Neural progenitor cell (in vitro differentiated cells): ENCODE results near the gene EGLN1. TPM values are rescaled to one million over a fixed set of nuclear protein-coding genes. Genes with fewer than 3 reads are reported as not detected.

Source experiments
- DNase-seq: peaks from one replicate; pipeline ENCODE4 v3.0.0-alpha.2; 2016; ENCODE audit warnings: low spot score
- H2AFZ ChIP-seq: fragments of 200-600 bp; sonication (generic); replicated peaks from 2 replicates; pipeline ENCODE4 v1.6.1; 2016; ENCODE audit warnings: antibody characterized with exemption
- H3F3A ChIP-seq: fragments of 200-600 bp; sonication (generic); 2 replicates; pipeline ENCODE4 v1.6.1; 2016; ENCODE audit warnings: antibody characterized with exemption, low read depth
- H3K27ac ChIP-seq: fragments of 200-600 bp; sonication (generic); 2 replicates; pipeline ENCODE4 v1.5.1; 2016; ENCODE audit warnings: mild to moderate bottlenecking
- H3K27me3 ChIP-seq: fragments of 200-600 bp; sonication (generic); 2 replicates; pipeline ENCODE4 v1.6.1; 2016; ENCODE audit warnings: mild to moderate bottlenecking, moderate library complexity
- H3K36me3 ChIP-seq: fragments of 200-600 bp; sonication (generic); 2 replicates; pipeline ENCODE4 v1.5.1; 2016
- H3K4me1 ChIP-seq: fragments of 200-600 bp; sonication (generic); 2 replicates; pipeline ENCODE4 v1.6.1; 2016; ENCODE audit warnings: mixed run types
- H3K4me2 ChIP-seq: fragments of 200-600 bp; sonication (generic); 2 replicates; pipeline ENCODE4 v1.6.1; 2016
- H3K4me3 ChIP-seq: fragments of 200-600 bp; sonication (generic); 2 replicates; pipeline ENCODE4 v1.5.1; 2016
- H3K79me2 ChIP-seq: fragments of 200-600 bp; sonication (generic); 2 replicates; pipeline ENCODE4 v1.6.1; 2016; ENCODE audit warnings: low read depth
- H3K9ac ChIP-seq: fragments of 200-600 bp; sonication (generic); 2 replicates; pipeline ENCODE4 v1.6.1; 2016
- H3K9me3 ChIP-seq: fragments of 200-600 bp; sonication (generic); 2 replicates; pipeline ENCODE4 v1.5.1; 2016; ENCODE audit warnings: low read depth
- H4K20me1 ChIP-seq: fragments of 200-600 bp; sonication (generic); 2 replicates; pipeline ENCODE4 v1.6.1; 2016; ENCODE audit warnings: low read depth
- H3K27ac Mint-ChIP-seq: 3 replicates; pipeline ENCODE4 v1.8.0; 2021; ENCODE audit warnings: mixed read lengths
- H3K27me3 Mint-ChIP-seq: 2 replicates; pipeline ENCODE4 v1.8.0; 2022; ENCODE audit warnings: low read depth, mild to moderate bottlenecking, inconsistent platforms, moderate library complexity, mixed read lengths; ENCODE audit not compliant: insufficient read depth
- H3K36me3 Mint-ChIP-seq: 3 replicates; pipeline ENCODE4 v1.8.0; 2021; ENCODE audit warnings: mixed read lengths
- H3K4me1 Mint-ChIP-seq: 3 replicates; pipeline ENCODE4 v1.8.0; 2021; ENCODE audit warnings: mixed read lengths
- H3K4me3 Mint-ChIP-seq: 3 replicates; pipeline ENCODE4 v1.8.0; 2021; ENCODE audit warnings: mild to moderate bottlenecking, moderate library complexity, mixed read lengths
- H3K9me3 Mint-ChIP-seq: 3 replicates; pipeline ENCODE4 v1.8.0; 2020; ENCODE audit warnings: mixed read lengths
- EZH2 ChIP-seq: fragments of 200-600 bp; sonication (generic); IDR thresholded peaks from 2 replicates; pipeline ENCODE4 v1.6.1; 2017; ENCODE audit warnings: antibody characterized with exemption, mild to moderate bottlenecking, moderate library complexity
- EZH2phosphoT487 ChIP-seq: fragments of 200-600 bp; sonication (generic); IDR thresholded peaks from 2 replicates; pipeline ENCODE4 v1.6.1; 2017; ENCODE audit warnings: antibody characterized with exemption
- total RNA-seq: library from RNA; depleted of rRNA; stranded (reverse); fragments of >200 nt; gene quantifications from 2 replicates; pipeline ENCODE4 v1.2.3, GENCODE V29; 2015; ENCODE audit warnings: low replicate concordance
- TF ChIP-seq, protein P1 (sequence below): fragments of 200-600 bp; sonication (generic); IDR thresholded peaks from 2 replicates; pipeline ENCODE4 v1.5.1; 2017; ENCODE audit warnings: antibody characterized with exemption, mild to moderate bottlenecking

Gene EGLN1
- total RNA-seq, 1 donor from 2014 or later: 30.3 TPM

DNA sequence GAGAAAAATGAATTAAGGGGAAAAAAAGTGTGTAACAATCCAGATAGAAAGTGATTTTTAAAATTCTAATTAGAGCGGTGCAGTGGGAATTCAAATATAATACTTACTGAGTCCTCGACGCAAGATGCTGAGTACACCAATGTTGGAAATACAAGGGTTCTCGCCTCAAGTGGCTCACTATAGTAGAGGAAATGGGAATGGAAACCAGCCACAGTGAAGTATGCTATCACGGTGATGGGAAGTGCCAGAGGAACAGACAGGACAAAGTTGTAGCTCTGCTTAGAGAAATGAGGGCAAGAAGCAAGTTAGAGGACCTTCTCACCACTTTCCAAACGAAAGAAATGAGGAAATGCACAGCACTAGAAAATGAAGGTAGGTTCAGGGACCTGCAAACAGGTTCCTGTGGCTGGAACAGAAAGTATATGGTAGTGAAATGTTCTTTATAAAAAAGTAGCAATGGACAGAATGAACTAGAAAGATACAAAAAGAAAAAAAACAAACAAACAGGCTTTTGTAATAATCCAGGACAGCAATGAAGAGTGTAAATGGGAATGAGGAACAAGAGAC lies 13.5 kb downstream of the EGLN1 start:
- Histone ChIP-seq H3K27ac (no peak overlapping the region), H3K4me3 (no peak overlapping the region), H3K27me3 (no peaks in the 10 kb centered on the region), H3K36me3 (no peaks in the 10 kb centered on the region), H2AFZ (no peak overlapping the region), H3K79me2 (peaks cover 4% of the 10 kb centered on the region), H3K4me1 (peaks cover 4% of the 10 kb centered on the region), H3F3A (no peaks in the 10 kb centered on the region), H3K9me3 (no peaks in the 10 kb centered on the region), H3K9ac (no peak overlapping the region), H3K4me2 (peak overlapping the region; percentile 33), H4K20me1 (peaks cover 68% of the 10 kb centered on the region)
- no peak overlapping the region for H3K4me3 Mint-ChIP-seq
- TF ChIP-seq EZH2phosphoT487 (no peak), EZH2 (no peak)
- TF ChIP-seq, protein P1, sequence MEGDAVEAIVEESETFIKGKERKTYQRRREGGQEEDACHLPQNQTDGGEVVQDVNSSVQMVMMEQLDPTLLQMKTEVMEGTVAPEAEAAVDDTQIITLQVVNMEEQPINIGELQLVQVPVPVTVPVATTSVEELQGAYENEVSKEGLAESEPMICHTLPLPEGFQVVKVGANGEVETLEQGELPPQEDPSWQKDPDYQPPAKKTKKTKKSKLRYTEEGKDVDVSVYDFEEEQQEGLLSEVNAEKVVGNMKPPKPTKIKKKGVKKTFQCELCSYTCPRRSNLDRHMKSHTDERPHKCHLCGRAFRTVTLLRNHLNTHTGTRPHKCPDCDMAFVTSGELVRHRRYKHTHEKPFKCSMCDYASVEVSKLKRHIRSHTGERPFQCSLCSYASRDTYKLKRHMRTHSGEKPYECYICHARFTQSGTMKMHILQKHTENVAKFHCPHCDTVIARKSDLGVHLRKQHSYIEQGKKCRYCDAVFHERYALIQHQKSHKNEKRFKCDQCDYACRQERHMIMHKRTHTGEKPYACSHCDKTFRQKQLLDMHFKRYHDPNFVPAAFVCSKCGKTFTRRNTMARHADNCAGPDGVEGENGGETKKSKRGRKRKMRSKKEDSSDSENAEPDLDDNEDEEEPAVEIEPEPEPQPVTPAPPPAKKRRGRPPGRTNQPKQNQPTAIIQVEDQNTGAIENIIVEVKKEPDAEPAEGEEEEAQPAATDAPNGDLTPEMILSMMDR: no peak
- no peak for DNase-seq
- H3K27ac Mint-ChIP-seq: no peak overlapping the region
- no peaks in the 10 kb centered on the region for H3K9me3 Mint-ChIP-seq
- H3K4me1 Mint-ChIP-seq: peaks cover 2% of the 10 kb centered on the region
- peaks cover 9% of the 10 kb centered on the region for H3K36me3 Mint-ChIP-seq
- no peaks in the 10 kb centered on the region for H3K27me3 Mint-ChIP-seq

DNA sequence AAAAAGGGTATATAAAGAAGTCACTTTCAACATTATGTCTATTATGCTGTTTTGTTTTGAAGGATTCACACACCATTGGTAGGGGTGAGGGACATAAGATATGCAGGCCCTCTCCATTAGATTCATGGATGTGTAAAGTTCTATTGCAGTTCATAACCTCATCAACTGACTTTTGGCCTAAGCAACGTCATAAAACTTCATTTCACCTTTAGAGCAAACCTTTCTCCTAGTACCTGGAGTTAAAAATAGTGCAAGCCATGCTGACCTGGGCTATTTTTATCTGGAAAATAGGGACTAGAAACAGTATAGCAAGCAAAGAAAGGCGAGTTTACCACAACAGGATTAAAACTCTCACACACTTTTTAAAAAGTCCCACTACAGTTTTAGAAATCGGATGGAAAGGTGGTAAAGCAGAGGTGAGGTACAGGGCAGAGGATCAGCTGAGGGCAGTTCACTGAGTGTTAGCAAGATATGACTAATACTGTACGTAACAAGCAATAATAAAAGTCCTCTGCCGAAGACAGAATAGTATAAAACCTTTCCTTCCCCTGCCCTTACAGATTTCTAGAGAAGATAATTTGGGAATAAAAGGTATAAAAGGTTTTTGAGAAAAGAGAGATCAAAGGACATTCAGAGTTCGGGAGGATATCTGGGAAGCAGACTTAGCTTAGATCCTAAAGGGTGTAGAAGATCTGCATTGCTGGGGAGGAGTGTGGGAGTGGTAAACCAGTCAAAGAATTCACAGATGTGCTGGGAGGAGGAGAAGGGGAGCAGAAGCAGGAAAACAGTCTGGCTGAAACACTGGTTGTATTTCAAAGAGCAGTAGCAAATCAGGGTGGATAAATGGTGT lies 14.3 kb downstream of the EGLN1 start:
- no peak overlapping the region for H2AFZ ChIP-seq
- H3K27ac ChIP-seq: no peak overlapping the region
- peaks cover 59% of the 10 kb centered on the region for H4K20me1 ChIP-seq
- no peaks in the 10 kb centered on the region for H3F3A ChIP-seq
- Mint-ChIP-seq H3K9me3 (no peaks in the 10 kb centered on the region), H3K4me3 (no peak overlapping the region), H3K36me3 (peaks cover 4% of the 10 kb centered on the region), H3K4me1 (peaks cover under 1% of the 10 kb centered on the region), H3K27ac (no peak overlapping the region), H3K27me3 (no peaks in the 10 kb centered on the region)
- no peak overlapping the region for H3K9ac ChIP-seq
- TF ChIP-seq EZH2 (no peak), EZH2phosphoT487 (no peak)
- TF ChIP-seq, protein P1: no peak
- H3K4me1 ChIP-seq: peaks cover 4% of the 10 kb centered on the region
- no peak overlapping the region for H3K4me3 ChIP-seq
- H3K27me3 ChIP-seq: no peaks in the 10 kb centered on the region
- H3K36me3 ChIP-seq: no peaks in the 10 kb centered on the region
- H3K4me2 ChIP-seq: peak overlapping the region; percentile 33
- no peak for DNase-seq
- H3K9me3 ChIP-seq: no peaks in the 10 kb centered on the region
- H3K79me2 ChIP-seq: peaks cover 4% of the 10 kb centered on the region

DNA sequence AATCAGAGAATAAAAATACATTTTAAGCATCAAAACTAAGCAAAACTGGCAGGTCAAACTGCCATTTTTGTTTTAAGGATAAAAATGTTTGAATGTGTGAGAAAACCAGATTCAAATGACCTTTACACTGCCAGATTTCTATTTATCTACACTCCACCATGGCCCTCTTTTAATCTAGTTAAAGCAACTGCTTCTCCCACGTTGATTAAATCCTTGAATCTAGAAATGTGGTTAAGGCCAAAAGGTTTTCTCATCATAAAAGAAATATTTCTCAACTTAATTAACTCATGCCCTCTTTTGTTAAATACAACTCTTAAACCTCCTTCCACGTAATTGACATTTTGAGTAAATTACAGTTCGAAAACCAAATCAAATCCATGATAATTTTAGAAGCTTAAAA lies 15.0 kb downstream of the EGLN1 start:
- no peak overlapping the region for H2AFZ ChIP-seq
- peaks cover 4% of the 10 kb centered on the region for H3K4me1 ChIP-seq
- no peaks in the 10 kb centered on the region for H3K9me3 Mint-ChIP-seq
- peaks cover 4% of the 10 kb centered on the region for H3K79me2 ChIP-seq
- no peak overlapping the region for H3K4me2 ChIP-seq
- no peaks in the 10 kb centered on the region for H3K9me3 ChIP-seq
- H3K9ac ChIP-seq: no peak overlapping the region
- H4K20me1 ChIP-seq: peaks cover 53% of the 10 kb centered on the region
- no peak for DNase-seq
- H3K27me3 ChIP-seq: no peaks in the 10 kb centered on the region
- no peaks in the 10 kb centered on the region for H3F3A ChIP-seq
- no peak overlapping the region for H3K4me3 ChIP-seq
- no peaks in the 10 kb centered on the region for H3K27me3 Mint-ChIP-seq
- no peak overlapping the region for H3K27ac Mint-ChIP-seq
- H3K4me3 Mint-ChIP-seq: no peak overlapping the region
- no peaks in the 10 kb centered on the region for H3K4me1 Mint-ChIP-seq
- H3K36me3 ChIP-seq: no peaks in the 10 kb centered on the region
- no peak for TF ChIP-seq EZH2phosphoT487
- H3K36me3 Mint-ChIP-seq: peaks cover 3% of the 10 kb centered on the region
- no peak overlapping the region for H3K27ac ChIP-seq

DNA sequence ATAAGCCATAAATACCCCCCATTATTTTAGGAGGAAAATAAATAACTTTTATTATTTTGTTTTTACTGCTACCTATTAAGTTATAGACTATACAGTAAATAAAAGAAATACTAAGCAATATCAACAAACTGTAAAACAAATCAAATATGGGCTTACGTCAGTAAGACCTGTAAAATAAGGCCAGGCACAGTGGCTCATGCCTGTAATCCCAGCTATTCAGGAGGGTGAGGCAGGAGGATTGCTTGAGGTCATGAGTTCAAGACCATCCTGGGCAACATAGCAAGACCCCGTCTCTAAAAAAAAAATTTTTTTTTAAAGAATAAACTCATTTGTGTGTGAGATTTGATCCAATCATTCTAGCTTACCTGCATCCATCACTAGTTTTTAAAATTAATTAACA lies 17.8 kb downstream of the EGLN1 start:
- Histone ChIP-seq H3K4me3 (no peak overlapping the region), H3K4me2 (no peak overlapping the region), H4K20me1 (peaks cover 39% of the 10 kb centered on the region), H3K36me3 (no peaks in the 10 kb centered on the region), H2AFZ (no peak overlapping the region), H3K4me1 (peaks cover 4% of the 10 kb centered on the region), H3K27ac (no peak overlapping the region), H3K79me2 (no peaks in the 10 kb centered on the region), H3F3A (no peaks in the 10 kb centered on the region), H3K9me3 (no peaks in the 10 kb centered on the region), H3K9ac (no peak overlapping the region), H3K27me3 (no peaks in the 10 kb centered on the region)
- Mint-ChIP-seq H3K27me3 (no peaks in the 10 kb centered on the region), H3K4me1 (no peaks in the 10 kb centered on the region), H3K4me3 (no peak overlapping the region), H3K36me3 (peaks cover 3% of the 10 kb centered on the region), H3K9me3 (no peaks in the 10 kb centered on the region), H3K27ac (no peak overlapping the region)
- TF ChIP-seq, protein P1: no peak
- no peak for TF ChIP-seq EZH2phosphoT487
- TF ChIP-seq EZH2: no peak
- DNase-seq: no peak
